Fibroblast of skin of left biceps (primary cell): Measurements from ENCODE around the gene CHST4.
A peak's percentile ranks its signal among the peaks of the same experiment; 100 is the strongest.
"Not testable (repeated sequence)": the region's sequence is repeated elsewhere in the genome, so short reads cannot be mapped to it uniquely, and the experiment has no call there.

Experiments used
- DNase-seq, 2 experiments: peaks; one replicate each; pipeline ENCODE4 v3.0.0-alpha.2; 2013; ENCODE audit warnings: low read depth in 2 of 2

CHST4 gene

GRCh38 chr16:71526111-71526631 lies at the start of gene CHST4:
Gene CHST4 (plus strand): TSS chr16:71526426. CDS start chr16:71536678, 10,252 bp downstream.
- peak; percentile 25 to 38 for DNase-seq

DNA sequence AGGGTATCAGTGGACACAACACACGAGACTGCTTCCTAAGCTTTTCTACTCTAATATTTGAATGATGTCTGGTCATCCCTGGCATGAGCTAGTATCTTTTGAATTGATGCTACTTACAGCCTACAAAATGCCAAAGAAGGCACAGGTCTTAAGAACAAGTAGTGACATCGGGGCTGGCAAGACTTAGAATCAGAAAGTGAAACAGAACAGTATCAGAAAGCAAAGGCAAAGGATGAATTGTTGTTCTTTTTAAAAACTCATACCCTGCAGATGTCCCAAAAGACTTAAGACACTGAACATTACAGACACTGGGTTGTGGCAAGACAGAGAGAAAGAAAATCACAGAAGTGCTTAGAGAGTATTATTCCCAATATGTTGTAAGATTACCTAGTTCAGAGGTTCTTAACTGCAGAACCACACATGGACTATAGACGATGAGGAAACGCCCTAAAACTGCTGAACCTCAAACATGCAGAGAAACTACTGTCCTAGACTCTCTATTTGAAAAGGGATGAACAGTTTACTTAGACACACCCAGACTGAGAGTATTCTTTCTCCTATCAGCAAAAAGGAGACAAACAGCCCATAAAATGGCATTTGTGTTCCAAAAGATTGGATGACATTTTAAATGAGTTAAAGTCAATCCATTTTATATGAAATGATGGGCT lies 49.6 kb upstream of the CHST4 start:
- no peak for DNase-seq

DNA sequence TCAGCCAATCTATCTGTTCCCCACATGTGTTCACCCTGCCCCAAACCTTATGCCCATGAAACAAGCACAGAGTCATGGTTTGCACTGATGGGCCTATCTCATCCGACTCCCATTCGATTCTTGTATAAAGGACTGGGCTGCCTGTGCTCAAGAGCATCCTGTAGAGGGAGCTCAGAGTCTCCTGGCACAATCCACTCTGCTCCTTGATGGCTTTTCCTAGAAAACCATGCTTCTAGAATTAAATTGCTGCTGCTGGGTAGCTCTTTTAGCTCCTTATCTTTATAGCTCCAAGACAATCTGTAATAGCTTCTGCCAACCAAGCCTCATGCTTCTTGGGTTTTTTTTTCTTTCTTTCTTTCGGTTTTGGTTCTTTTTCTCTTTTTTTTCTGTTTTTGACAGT lies 46.8 kb upstream of the CHST4 start:
- DNase-seq: no peak

GRCh38 chr16:71480956-71481355 lies 45.3 kb upstream of the CHST4 start:
- no peak for DNase-seq

- DNase-seq: no peak
Measured at GRCh38 chr16:71482569-71482968, 43.7 kb upstream of the CHST4 start.

DNA sequence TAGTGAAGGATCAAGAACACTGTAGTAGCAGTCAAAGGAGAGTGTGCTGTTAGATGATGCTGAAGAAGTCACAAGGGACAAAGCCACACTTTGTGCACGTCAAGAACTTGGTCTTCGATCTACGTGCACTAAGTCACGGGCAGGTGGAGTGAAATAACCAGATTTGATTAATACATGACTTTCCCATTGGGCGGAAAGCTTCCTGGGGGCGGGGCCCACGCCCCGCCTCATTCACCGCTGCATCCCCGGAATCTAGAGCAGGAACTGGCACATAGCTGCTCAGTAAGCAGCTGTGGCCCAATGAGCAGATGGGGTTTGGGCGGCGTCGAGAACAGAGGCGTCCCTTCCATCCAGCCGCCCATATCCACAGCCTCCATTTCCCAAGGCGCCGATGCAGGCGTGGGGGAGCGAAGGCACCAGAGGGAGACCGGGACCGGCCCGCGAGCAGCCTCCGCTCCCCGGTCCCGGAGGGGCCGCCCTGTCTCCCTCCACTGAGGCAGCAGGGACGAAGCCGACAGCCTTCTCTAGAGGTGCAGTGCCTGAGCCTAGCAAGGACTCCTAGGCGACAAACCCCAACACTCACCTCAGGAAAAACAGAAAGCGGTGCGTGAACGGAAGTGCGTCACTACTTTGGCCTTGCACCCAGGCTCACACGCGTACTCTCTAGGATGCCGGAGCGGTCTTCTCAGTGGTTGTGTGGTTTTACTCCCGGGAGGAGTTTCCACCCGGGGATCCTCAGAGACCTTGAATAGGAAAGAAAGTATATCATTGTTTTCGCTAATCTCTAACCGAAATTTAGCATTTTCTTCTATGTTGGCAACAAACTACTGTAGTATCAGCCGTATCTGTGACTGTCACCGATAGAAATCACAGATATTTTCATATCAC lies 42.0 kb upstream of the CHST4 start:
- DNase-seq: peak; percentile 74 to 75

GRCh38 chr16:71489122-71489521 lies 37.1 kb upstream of the CHST4 start, which contains the start of gene ZNF19:
Gene ZNF19 (minus strand): TSS chr16:71489324. CDS start chr16:71482114, 7,210 bp downstream.
- no peak for DNase-seq

DNA sequence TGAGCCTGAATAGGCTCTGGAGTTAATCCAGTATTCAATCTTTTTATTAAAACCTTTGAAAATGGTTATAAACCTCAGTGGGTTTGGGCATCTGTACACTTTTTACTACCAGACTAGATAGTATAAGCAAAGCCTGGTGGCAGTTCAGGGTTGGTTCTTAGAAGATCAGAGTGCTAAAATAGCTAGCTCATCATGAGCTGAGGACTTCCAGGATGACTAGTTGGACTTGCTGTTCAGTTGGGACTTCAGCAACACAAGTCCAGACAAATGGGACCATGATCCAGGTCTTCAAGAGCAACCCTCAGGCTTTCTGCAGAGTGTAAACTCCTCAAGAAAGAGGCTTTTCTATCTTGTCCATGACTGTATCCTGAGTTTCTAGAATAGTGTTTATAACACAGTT lies 35.9 kb upstream of the CHST4 start:
- DNase-seq: no peak

GRCh38 chr16:71491054-71491453 lies 35.2 kb upstream of the CHST4 start:
- DNase-seq: no peak

DNA sequence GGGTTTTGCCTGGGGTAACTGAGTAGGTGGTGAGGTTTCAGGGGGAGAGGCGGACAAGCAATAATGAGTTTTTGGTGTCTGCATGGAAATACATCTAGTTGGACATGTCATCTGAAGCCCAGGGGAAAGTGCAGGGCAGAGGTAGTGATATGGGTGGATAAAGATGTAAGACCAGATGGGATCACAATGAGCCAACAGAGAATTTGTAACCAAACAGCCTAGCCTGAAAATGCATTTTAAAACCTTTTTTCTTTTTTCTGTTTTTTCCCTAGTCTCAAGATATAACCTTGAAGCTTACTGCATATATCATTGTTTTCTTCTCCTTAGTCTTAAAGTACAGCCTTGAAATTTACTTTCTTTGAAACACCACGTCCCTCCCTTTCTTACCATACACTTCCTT lies 33.4 kb upstream of the CHST4 start:
- DNase-seq: no peak

- no peak for DNase-seq
Measured at GRCh38 chr16:71493213-71493612, 33.0 kb upstream of the CHST4 start.

GRCh38 chr16:71498031-71498430 lies 28.2 kb upstream of the CHST4 start:
- no peak for DNase-seq

GRCh38 chr16:71499775-71500364 lies 26.4 kb upstream of the CHST4 start:
- DNase-seq: peak; percentile 16 to 19

DNA sequence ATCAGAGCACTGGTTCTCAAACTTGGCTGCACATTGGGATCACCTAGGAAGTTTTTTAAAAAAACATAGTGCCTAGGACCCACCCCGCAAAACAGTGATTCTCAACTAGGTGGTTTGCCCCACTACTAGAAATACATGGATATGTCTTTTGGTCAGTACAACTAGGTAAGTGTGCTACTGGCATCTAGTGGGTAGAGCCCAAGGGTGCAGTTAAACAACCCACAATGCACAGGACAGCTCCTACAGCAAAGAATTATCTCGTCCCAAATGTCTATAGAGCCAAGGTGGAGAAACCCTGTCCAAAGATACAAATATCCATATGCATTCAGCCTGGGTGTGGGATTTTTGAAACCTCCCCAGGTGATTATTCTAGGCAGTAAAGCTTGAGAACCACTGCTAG lies 25.3 kb upstream of the CHST4 start:
- no peak for DNase-seq

- DNase-seq: no peak
Measured at GRCh38 chr16:71501547-71501946, 24.7 kb upstream of the CHST4 start.

DNA sequence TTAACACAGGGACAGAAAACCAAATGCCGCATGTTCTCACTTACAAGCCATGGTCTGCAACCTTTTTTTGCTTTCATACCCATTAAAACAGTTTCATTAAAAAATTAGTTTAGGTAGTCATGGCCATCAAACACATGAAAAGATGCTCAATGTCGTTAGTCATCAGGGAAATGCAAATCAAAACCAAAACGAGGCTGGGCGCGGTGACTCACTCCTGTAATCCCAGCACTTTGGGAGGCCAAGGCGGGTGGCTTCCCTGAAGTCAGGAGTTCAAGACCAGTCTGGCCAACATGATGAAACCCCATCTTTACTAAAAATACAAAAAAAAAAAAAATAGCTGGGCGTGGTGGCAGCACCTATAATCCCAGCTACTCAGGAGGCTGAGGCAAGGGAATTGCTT lies 22.2 kb upstream of the CHST4 start:
- DNase-seq: not testable (repeated sequence)

GRCh38 chr16:71504901-71505300 lies 21.3 kb upstream of the CHST4 start:
- DNase-seq: no peak

DNA sequence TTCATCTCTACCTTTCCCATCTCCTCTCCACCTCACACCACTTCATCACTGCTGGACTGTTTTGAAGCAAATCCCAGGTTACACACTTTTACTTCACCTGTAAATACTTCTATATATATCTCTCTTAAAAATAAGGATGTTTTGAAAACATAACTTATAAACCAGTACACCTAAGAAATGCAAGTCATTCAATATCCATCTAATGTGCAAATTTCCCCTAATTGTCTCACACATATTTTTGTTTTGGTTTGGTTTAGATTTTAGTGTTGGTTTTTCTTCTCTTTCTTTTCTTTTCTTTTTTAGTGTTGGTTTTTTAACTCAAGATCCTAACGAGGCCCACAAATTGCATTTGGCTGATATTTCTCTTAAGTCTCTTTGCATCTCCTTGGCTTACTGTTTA lies 19.2 kb upstream of the CHST4 start:
- no peak for DNase-seq

- no peak for DNase-seq
Measured at GRCh38 chr16:71513302-71513701, 12.9 kb upstream of the CHST4 start.

- DNase-seq: no peak
Measured at GRCh38 chr16:71514476-71514875, 11.8 kb upstream of the CHST4 start.

GRCh38 chr16:71515026-71515425 lies 11.2 kb upstream of the CHST4 start:
- DNase-seq: no peak

- DNase-seq: no peak
Measured at GRCh38 chr16:71520550-71520949, 5.7 kb upstream of the CHST4 start.
